ENCODE results near the gene DLG2.

- no peak for TF ChIP-seq EP300 (IDR thresholded peaks at IDR 0.05)
- TF ChIP-seq CTCF (IDR thresholded peaks at IDR 0.05): no peak
- no peak for TF ChIP-seq POLR2A (IDR thresholded peaks at IDR 0.05)
These were observed 838.9 kb downstream of the DLG2 start for GRCh38 chr11:84788220-84788619.

Data from ovary (tissue), 3 donors.